HG02623 (cell line): Measurements from ENCODE around the gene IRF9.

ENCODE experiments used
- ATAC-seq: cut with Tn5 transposase; IDR thresholded peaks from one replicate; pipeline ENCODE4 v1.9.1; 2021; ENCODE audit warnings: moderate library complexity; ENCODE audit not compliant: unreplicated experiment

Gene IRF9

GRCh38 chr14:24131549-24131966 is 29.5 kb upstream of the IRF9 start:
- ATAC-seq: no peak

DNA sequence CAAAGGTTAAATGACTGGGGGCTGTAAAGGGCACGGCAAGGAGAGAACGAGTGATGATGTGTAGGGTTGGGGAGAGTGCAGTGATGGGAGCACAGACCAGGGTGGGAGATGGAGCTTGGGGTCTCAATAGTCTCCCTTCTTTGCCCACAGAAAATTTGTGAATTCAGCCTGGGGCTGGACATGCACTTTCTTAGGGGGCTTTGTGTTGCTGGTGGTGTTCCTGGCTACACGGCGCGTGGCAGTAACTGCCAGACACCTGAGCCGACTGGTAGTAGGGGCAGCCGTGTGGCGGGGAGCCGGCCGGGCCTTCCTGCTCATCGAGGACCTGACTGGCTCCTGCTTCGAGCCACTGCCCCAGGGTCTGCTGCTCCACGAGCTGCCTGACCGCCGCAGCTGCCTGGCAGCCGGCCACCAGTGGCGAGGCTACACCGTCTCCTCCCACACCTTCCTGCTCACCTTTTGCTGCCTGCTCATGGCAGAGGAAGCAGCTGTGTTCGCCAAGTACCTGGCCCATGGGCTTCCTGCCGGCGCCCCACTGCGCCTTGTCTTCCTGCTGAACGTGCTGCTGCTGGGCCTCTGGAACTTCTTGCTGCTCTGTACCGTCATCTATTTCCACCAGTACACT is 28.9 kb upstream of the IRF9 start:
- no peak for ATAC-seq

GRCh38 chr14:24132976-24133375 is 28.1 kb upstream of the IRF9 start:
- no peak for ATAC-seq

DNA sequence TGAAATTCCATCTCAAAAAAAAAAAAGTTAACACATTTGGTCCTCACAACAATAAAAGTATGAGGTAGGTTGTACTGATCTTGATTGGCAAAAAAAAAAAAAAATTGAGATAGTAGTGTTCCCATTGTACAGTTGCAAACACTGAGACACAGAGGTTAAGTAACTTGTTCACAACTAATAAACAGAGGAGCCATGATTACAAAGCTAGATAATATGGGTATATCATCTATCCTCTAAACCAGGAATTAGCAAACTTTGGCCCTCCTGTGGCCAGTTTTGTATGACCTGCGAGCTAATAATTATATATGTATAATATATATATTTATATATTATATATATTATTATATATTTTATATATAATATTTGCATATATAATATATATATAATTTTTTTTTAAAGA is 27.3 kb upstream of the IRF9 start:
- ATAC-seq: no peak

DNA sequence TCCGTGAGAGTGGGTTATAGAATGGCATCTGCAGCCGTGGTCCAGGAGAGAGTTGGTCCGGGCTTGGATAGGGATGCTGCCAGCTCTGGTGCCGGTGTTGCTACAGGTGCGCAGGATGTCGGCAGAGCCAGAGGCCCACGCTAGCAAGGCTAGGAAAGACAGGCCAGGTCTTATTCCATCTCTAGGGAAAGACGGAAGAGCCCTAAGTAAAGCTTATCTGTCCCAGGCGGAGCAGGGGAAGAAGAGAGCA is 25.6 kb upstream of the IRF9 start:
- peak; percentile 4 for ATAC-seq

- ATAC-seq: peak; percentile 80
These were observed 25.0 kb upstream of the IRF9 start, which contains the start of gene PSME1 for GRCh38 chr14:24135834-24136683. TSS of gene PSME1 (plus strand) at chr14:24136194. CDS start at chr14:24136263, 69 bp downstream.

DNA sequence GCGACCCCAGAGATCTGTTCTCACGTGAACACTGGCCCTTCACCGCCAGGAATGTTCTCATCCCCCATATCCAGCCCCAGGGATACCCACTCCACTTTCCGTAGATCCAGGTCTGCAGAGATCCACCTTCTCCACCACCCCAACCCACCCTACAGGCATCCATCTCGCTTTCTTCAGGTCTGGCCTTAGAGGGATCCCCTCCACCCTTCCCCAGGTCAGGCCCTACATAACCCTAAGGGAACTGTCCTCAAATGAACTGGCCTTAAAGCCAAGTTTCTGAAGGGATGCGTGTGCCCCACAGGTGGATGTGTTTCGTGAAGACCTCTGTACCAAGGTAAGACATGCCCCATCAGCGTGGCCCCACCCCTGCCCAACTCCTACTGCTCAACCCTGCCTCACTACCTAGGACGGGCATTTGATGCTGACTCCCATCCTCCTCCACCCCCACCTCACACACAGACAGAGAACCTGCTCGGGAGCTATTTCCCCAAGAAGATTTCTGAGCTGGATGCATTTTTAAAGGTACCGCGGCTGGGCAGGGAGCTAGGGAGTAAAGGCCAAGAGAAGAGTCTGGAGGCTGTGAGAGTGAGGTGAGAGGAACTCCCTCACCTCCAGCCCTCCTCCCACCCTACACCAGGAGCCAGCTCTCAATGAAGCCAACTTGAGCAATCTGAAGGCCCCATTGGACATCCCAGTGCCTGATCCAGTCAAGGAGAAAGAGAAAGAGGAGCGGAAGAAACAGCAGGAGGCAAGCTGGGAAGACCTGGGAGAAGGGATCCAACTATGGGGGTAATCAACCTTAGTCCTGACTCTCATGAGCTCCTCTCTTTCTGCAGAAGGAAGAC is 24.2 kb upstream of the IRF9 start:
- ATAC-seq: no peak

GRCh38 chr14:24137529-24138395 is 23.3 kb upstream of the IRF9 start:
- ATAC-seq: no peak

DNA sequence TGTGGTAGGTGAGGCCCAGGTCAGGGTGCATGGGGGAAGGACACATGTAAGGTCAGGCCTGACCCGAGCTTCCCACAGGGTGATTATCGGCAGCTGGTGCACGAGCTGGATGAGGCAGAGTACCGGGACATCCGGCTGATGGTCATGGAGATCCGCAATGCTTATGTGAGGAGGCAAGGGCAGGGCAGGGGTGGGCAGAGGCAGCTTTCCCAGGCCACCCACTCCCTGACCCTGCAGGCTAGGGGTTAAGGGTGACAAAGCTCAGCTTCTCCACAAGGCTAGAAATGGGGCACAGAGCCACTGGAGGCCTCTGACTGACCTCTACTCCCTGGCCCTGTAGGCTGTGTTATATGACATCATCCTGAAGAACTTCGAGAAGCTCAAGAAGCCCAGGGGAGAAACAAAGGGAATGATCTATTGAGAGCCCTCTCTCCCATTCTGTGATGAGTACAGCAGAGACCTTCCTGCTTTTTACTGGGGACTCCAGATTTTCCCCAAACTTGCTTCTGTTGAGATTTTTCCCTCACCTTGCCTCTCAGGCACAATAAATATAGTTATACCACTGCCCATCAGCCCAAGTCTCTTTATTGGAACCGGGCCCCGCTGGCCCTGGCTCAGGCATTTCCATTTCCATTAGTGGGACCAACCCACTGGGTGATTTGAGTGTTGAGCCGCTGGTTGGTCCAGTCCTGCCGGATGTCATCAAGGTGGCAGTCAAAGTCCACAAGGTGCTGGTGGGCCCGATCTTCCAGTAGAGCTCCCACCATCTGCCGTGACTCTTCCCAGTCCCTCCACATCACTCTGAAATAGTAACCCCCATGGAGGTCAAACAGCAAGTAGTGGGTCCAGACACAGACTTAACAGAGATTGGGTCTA is 22.4 kb upstream of the IRF9 start:
- no peak for ATAC-seq

- ATAC-seq: no peak
These were observed 21.7 kb upstream of the IRF9 start for GRCh38 chr14:24139272-24139934.

GRCh38 chr14:24141097-24141880 is 19.8 kb upstream of the IRF9 start, which contains the start of gene EMC9:
TSS of gene EMC9 (minus strand) at chr14:24141591. CDS start at chr14:24141304, 287 bp downstream.
- ATAC-seq: peak; percentile 80

GRCh38 chr14:24143511-24143910 is 17.6 kb upstream of the IRF9 start:
- ATAC-seq: no peak

- ATAC-seq: no peak
These were observed 16.6 kb upstream of the IRF9 start for GRCh38 chr14:24144451-24144850.

- no peak for ATAC-seq
These were observed 15.8 kb upstream of the IRF9 start for GRCh38 chr14:24145219-24145618.

- no peak for ATAC-seq
These were observed 15.2 kb upstream of the IRF9 start for GRCh38 chr14:24145690-24146452.

DNA sequence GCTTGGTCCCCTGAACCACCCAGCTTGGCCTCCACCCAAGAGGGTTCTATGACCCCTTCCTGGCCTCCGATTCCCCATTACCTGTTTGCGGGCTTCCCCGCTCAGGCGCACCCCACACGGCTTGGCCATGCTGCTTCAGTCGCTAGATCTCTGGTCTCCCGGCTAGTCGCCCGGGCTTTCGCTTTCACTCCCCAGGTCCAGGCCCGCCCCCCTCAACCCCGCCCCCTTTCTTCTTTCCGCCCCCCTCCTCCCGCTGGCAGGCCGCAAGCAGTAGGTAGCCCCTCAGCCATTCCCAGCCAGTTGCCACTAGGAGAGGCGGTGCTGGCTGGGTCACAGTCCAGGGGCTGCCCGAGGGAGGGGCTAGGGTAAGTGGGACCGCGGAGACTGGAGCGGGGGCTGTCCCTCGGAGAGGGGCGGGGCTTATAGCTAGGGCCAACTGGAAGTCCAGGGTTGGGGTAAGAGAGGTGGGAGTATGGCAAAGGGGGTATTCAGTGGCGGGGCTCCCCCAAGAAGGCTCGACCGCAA is 14.6 kb upstream of the IRF9 start, which contains the start of gene PSME2:
TSS of gene PSME2 (minus strand) at position 158 of the 525 bp plus-strand sequence. CDS start at position 129, 29 bp downstream.
- peak; percentile 58 for ATAC-seq
